GM19463 (cell line): Measurements from ENCODE around the gene CTXND1.

Experiments used
- ATAC-seq: cut with Tn5 transposase; IDR thresholded peaks from one replicate; pipeline ENCODE4 v1.9.1; 2021; ENCODE audit warnings: mild to moderate bottlenecking, moderate library complexity; ENCODE audit not compliant: unreplicated experiment

Gene CTXND1

GRCh38 chr15:80183306-80183705 lies 68.7 kb downstream of the CTXND1 start:
- ATAC-seq, result no peak

GRCh38 chr15:80182611-80183261 lies 69.3 kb downstream of the CTXND1 start:
- no peak for ATAC-seq

GRCh38 chr15:80180986-80181385 lies 71.0 kb downstream of the CTXND1 start:
- ATAC-seq, result no peak

GRCh38 chr15:80180468-80180867 lies 71.5 kb downstream of the CTXND1 start:
- no peak for ATAC-seq

GRCh38 chr15:80179935-80180334 lies 72.1 kb downstream of the CTXND1 start:
- no peak for ATAC-seq

GRCh38 chr15:80179025-80179759 lies 72.8 kb downstream of the CTXND1 start:
- ATAC-seq, result no peak

DNA sequence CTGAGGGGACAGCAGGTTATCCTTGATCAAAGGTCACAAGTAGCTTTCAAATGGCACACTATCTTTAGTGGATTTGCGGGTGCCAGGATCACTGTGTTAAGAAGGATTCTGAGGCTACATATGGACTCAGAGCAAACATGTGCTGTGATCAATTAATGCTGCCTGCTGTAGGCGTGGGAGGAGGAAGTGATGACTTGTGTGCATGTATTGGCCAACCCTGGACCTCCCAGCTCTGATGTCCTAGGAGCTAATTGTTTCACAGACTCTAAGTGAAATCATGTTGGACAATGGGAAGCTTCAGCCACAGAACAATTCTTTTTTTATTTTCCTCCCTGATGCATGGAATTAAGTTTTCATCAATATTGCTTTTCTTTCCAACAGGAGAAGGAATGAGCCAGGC lies 74.9 kb downstream of the CTXND1 start:
- ATAC-seq, result no peak

DNA sequence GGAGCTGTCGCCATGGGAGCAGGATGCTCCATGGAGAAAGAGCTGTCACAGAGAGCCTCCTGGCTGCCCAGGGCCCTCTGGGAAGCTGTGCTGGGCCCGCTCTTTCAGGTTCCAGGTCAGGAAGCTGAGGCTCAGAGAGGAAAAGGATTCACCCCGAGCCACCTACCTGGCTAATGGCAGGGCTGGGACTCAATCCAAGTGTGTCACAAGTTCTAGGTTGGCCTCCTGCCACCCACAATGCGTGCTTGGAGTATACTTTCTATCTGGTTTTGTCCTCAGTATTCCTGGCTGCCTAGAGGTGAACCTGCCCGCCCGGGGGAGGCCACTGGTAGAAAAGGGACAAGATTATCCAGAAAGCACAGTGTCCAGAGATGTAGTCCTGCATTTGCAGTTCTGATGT lies 75.6 kb downstream of the CTXND1 start:
- ATAC-seq, result no peak

DNA sequence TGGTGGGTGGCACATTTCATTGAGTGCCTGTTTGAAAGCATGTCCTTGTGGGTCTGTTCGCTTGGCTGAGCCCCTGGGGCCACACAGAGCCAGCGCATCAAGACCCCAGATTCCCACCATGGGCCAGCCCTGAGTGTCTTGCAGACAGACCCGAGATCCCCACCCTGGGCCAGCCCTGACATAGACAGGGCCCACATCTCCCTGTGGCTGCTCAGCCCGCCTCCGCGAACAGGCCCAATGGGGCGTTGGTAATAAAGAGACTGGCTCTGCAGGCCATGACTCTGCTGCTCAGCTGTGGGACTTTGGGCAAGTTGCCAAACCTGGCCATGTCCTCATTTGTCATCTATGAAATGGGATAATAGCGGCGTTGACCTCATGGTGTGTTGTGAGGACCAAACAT lies 76.6 kb downstream of the CTXND1 start:
- no peak for ATAC-seq

DNA sequence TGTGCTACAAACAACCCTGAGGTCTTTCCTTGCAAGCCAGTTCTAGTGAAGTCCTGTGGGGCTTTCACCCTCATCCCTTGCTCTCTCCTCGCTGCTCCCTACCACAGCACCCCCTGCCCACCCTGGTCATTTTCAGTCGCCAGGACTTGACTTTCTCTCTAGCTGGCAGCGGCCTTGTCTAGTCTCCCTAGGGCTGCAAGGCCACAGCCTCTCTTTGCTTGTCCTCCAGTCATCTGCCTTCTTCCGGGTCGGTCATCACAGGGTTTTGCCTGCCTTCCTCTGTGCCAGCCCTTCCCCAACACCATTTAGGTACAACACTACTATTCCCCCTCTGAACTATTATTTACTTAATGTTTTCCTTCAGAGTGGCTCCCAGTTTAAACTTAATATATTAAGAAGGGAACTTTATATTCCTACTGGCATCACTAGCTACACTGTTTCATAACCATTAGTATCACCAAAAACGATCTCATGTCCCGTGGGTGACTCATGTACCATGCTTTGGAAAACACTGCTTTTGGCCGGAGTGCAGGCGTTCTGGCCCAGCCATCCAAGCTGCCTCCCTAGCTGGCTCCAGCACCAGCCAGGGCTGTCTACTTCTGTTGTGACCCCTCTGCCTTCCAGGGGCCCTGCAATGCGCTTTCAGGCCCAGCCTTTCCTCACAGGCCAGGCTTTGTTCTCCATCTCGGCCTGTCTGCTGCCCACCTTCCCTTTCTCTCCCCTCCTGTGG lies 77.8 kb downstream of the CTXND1 start:
- ATAC-seq, result no peak

DNA sequence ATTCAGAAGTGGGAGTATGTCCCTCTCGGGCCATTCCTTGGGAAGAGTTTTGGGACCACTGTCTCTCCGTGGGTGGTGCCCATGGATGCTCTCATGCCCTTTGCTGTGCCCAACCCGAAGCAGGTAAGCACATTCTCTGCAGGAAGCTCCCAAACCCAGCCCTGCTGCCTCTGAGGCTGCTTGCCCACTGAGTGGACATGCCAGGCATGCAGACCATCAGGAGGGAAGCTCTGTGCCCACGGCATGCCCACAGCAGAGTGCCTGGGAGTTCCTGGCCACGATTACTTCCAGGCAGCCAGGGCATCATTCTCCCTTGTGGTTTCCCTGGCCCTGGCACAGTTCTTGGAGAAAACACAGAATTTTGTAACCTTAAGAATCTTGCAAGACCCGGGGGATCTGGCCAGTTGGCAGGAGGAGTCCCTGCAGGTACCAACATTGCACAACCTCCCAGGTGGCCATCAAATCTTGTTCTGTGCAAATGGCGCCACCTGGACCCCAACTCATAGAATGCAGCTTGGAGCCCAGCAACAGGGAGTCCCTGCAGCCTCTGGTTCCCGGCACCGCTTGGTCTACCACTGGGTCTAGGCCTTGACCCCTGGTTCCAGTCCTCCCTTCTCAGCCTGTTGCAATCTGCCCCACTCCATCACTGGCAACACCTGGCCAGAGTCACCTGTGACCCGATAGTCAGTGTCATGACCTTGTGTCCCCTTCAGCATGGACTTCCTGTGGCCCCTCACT lies 78.8 kb downstream of the CTXND1 start:
- peak; percentile 68 for ATAC-seq

DNA sequence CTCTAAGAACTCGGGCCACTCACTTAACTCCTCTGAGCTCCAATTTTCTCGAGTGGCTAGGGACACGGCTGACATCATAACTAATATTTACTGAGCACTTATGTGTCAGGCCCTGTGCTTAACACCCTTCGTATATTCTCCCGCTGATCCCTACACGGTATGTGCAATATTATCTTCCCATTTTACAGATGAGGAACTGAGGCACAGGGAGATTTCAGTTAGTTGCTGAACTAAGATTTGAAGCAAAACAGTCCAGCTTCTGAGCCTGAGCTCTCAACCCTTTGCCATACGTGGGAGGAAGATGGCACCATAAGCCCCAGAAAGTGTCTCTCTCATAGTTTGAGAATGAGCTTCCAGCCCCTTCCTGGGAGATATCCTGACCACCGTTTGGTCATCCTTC lies 79.6 kb downstream of the CTXND1 start:
- ATAC-seq, result no peak

DNA sequence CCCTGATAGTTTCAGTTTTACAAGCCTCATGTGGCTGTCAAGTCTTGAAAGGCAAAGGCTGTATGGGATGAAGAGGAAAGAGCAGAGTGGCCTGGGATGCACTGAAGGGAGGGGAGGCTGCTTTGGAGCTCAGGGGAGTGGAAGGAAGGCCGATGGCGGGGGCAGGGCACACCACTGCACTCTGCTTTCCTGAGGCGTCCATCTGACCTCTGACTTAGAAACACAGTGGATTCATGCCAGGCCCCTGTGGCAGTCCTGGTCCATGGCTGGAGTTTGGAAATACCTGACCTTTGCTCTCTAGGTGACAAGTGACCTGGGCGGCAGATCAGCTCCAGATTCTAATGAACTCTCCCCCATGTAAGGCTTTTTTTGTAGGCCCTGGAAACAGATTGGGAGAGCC lies 80.2 kb downstream of the CTXND1 start:
- no peak for ATAC-seq

DNA sequence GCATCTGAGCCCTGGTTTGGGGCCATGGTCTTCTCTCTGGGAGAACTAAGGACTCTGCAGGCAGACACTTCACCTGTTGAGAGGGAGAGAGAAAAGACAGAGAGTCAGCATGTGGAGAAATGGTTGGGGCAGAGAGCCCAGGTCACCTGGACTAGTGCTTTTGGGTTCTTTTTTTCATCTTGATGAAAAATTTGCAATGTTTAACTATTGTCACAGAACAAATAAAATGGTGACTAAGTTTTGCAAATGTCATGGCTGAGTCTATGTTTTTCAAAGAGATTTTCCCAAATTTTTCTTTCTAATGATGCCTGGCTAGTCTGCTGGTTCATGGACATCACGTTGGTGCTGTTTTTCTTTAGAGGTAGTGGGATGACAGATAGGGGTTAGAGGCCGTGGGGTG lies 81.4 kb downstream of the CTXND1 start:
- ATAC-seq, result no peak

DNA sequence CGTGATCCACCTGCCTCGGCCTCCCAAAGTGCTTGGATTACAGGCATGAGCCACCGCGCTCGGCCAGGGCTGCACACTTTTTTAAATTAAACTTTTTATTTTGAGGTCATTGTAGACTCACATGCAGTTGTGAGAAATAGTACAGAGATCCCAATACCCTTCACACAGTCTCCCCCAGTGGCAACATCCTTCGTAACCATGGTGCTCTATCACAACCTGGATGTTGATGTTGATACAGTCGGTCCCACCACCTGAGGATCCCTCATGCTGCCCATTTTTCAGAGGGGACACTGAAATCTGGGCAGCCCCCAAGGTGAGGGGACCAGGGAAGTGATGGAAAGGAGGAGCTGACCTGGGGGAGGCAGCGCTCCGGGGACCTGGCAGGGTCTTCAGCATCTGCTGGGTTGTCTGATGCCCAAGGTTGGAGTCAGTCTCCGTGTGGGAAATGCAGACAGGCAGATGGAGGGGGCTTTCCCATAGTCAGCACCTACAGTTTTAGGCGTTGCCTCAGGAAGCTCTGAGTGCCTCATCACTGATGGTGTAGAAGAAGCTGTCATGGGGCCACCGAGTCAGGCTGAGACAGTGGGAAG lies 82.2 kb downstream of the CTXND1 start:
- no peak for ATAC-seq

GRCh38 chr15:80168421-80168820 lies 83.6 kb downstream of the CTXND1 start:
- no peak for ATAC-seq

- ATAC-seq, result no peak
Measured at GRCh38 chr15:80167936-80168335, 84.1 kb downstream of the CTXND1 start.

DNA sequence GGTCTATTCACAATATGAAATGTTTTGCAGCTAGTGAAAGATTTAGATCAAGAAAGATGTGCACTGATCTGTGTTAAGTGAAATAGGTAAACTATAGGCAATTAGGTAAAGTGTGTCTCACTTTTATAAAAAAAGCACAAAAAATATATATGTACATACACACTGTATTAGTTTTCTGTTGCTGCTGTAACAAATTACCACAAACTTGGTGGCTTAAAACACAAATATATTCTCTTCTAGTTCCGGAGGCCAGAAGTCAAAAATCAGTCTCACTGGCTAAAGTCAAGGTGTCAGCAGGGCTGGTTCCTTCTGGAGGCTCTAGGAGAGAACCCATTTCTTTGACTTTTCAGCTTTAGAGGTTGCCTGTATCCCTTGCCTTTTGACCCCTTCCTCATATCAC lies 88.1 kb downstream of the CTXND1 start:
- no peak for ATAC-seq

DNA sequence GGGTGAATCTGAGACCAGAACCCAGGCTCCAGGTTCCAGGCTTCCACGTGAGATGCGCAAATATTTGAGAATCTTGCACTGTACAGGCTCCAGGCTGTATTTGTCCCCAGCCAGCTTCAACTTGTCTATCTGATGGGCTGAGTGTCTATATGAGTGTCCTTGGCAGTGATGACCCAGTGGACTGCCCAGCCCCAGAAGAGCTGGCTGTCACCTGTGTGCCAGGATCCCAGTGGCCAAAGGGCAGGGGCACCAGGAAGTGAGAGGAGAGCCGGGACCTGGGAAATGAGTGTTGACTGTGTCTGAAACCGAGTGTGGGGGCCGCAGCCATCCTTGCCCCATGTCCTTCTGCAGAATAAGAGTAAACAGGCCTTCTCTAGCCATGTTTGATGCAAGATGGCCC lies 88.8 kb downstream of the CTXND1 start:
- ATAC-seq, result no peak

- no peak for ATAC-seq
Measured at GRCh38 chr15:80162059-80162554, 89.9 kb downstream of the CTXND1 start.
